SK-N-SH (cell line): Measurements from ENCODE around the gene SLC2A9. TPM values are rescaled to one million over a fixed set of nuclear protein-coding genes. Genes with fewer than 3 reads are reported as not detected.

Experiments
- CTCF ChIA-PET: fragments of 300-600, 350-600 bp; formaldehyde crosslinking; extraction: SDS; loops from one replicate; lab custom pipeline; 2021; lab: Yijun Ruan, JAX
- POLR2A ChIA-PET: fragments of 350-600 bp; sonication (Branson Sonifier 250); formaldehyde crosslinking; extraction: SDS; loops from one replicate; lab custom pipeline; 2020; ENCODE audit warnings: antibody characterized with exemption, inconsistent platforms; lab: Yijun Ruan, JAX
- DNase-seq: peaks from one replicate; pipeline ENCODE4 v3.0.0; 2012
- H2AFZ ChIP-seq: fragments of 200-600 bp; sonication (generic); 2 replicates; pipeline ENCODE4 v1.8.1; 2016; ENCODE audit warnings: antibody characterized with exemption, mild to moderate bottlenecking, low read depth
- H3F3A ChIP-seq: fragments of 200-600 bp; sonication (generic); replicated peaks from 2 replicates; pipeline ENCODE3; 2016; ENCODE audit warnings: antibody characterized with exemption, mild to moderate bottlenecking; ENCODE audit not compliant: insufficient read depth
- H3K27ac ChIP-seq, 2 experiments: fragments of 200-500 bp in 1 of 2; fragments of 200-600 bp in 1 of 2; sonication (Bioruptor generic) in 1 of 2; sonication (generic), shearing (Covaris generic) in 1 of 2; 2 replicates each; pipeline versions ENCODE4 v1.5.1 to v1.6.1; 2014 to 2016; ENCODE audit warnings: low read depth in 2 of 2, inconsistent platforms in 1 of 2, low read length in 1 of 2, mild to moderate bottlenecking in 1 of 2, mixed read lengths in 1 of 2
- H3K27me3 ChIP-seq: fragments of 200-600 bp; sonication (generic), shearing (Covaris generic); 2 replicates; pipeline ENCODE4 v1.6.1; 2016; ENCODE audit warnings: mixed run types; ENCODE audit not compliant: insufficient read depth
- H3K36me3 ChIP-seq, 2 experiments: fragments of 200-500 bp in 1 of 2; fragments of 200-600 bp in 1 of 2; sonication (Bioruptor generic) in 1 of 2; sonication (generic) in 1 of 2; replicated peaks in 1 of 2; 2 replicates each; pipeline versions ENCODE3 to v1.5.1; 2014 to 2016; ENCODE audit warnings: low read length in 1 of 2, mild to moderate bottlenecking in 1 of 2; ENCODE audit not compliant: insufficient read depth in 2 of 2, control insufficient read depth in 1 of 2
- H3K4me1 ChIP-seq, 2 experiments: fragments of 200-500 bp in 1 of 2; fragments of 200-600 bp in 1 of 2; sonication (Bioruptor generic) in 1 of 2; sonication (generic), shearing (Covaris generic) in 1 of 2; 2 replicates each; pipeline versions ENCODE4 v1.5.1 to v1.6.1; 2014 to 2016; ENCODE audit warnings: low read depth in 1 of 2, low read length in 1 of 2, mixed run types in 1 of 2; ENCODE audit not compliant: insufficient read depth in 2 of 2, control insufficient read depth in 1 of 2
- H3K4me2 ChIP-seq: fragments of 200-600 bp; sonication (generic), shearing (Covaris generic); 2 replicates; pipeline ENCODE4 v1.6.1; 2017; ENCODE audit warnings: mixed run types
- H3K4me3 ChIP-seq, 2 experiments: fragments of 200-500 bp in 1 of 2; fragments of 200-600 bp in 1 of 2; sonication (Bioruptor generic) in 1 of 2; sonication (generic), shearing (Covaris generic) in 1 of 2; 2 replicates each; pipeline versions ENCODE4 v1.5.1 to v1.8.1; 2014 to 2016; ENCODE audit warnings: low read depth in 2 of 2, inconsistent platforms in 1 of 2, low read length in 1 of 2, mild to moderate bottlenecking in 1 of 2, mixed read lengths in 1 of 2, moderate library complexity in 1 of 2
- H3K79me2 ChIP-seq: fragments of 200-600 bp; sonication (generic); 2 replicates; pipeline ENCODE4 v1.8.1; 2017; ENCODE audit warnings: mild to moderate bottlenecking; ENCODE audit not compliant: insufficient read depth
- H3K9ac ChIP-seq: fragments of 200-600 bp; sonication (generic); 2 replicates; pipeline ENCODE4 v1.6.1; 2017; ENCODE audit warnings: mixed run types
- H3K9me2 ChIP-seq: fragments of 200-600 bp; sonication (generic); 2 replicates; pipeline ENCODE4 v1.6.1; 2017; ENCODE audit warnings: mixed run types
- H3K9me3 ChIP-seq: fragments of 200-600 bp; sonication (generic); 2 replicates; pipeline ENCODE4 v1.6.1; 2017; ENCODE audit warnings: mixed run types, mild to moderate bottlenecking, moderate library complexity
- H4K20me1 ChIP-seq: fragments of 200-600 bp; sonication (generic); 2 replicates; pipeline ENCODE4 v1.6.1; 2017; ENCODE audit warnings: mild to moderate bottlenecking, mixed run types; ENCODE audit not compliant: insufficient read depth
- ELF1 ChIP-seq: IDR thresholded peaks from 2 replicates; pipeline ENCODE4 v1.4.0; 2012
- EZH2phosphoT487 ChIP-seq: fragments of 200-600 bp; sonication (generic); IDR thresholded peaks from 2 replicates; pipeline ENCODE4 v1.6.1; 2017; ENCODE audit warnings: low read depth, mixed run types, mild to moderate bottlenecking, antibody characterized with exemption, moderate library complexity, borderline replicate concordance
- FOSL2 ChIP-seq: IDR thresholded peaks from 2 replicates; pipeline ENCODE4 v1.4.0; 2012; ENCODE audit warnings: low read depth, mild to moderate bottlenecking, moderate library complexity, borderline replicate concordance
- IRF3 ChIP-seq: fragments of 150-350 bp; IDR thresholded peaks from 2 replicates; pipeline ENCODE4 v1.6.1; 2016; ENCODE audit warnings: mild to moderate bottlenecking, low read depth, low read length
- JUND ChIP-seq: IDR thresholded peaks from 2 replicates; pipeline ENCODE4 v1.4.0; 2012
- MAX ChIP-seq: IDR thresholded peaks from 2 replicates; pipeline ENCODE4 v1.4.0; 2012; ENCODE audit warnings: low read depth
- MEF2A ChIP-seq: IDR thresholded peaks from 2 replicates; pipeline ENCODE4 v1.4.0; 2012; ENCODE audit warnings: low read depth, borderline replicate concordance
- PBX3 ChIP-seq: IDR thresholded peaks from 2 replicates; pipeline ENCODE4; 2012
- POLR2AphosphoS5 ChIP-seq: IDR thresholded peaks from 2 replicates; pipeline ENCODE4 v1.6.1; 2012; ENCODE audit warnings: low read depth, low read length
- RCOR1 ChIP-seq: fragments of 150-350 bp; IDR thresholded peaks from 2 replicates; pipeline ENCODE4 v1.6.1; 2017; ENCODE audit warnings: antibody characterized with exemption, low read length
- RFX5 ChIP-seq: IDR thresholded peaks from 2 replicates; pipeline ENCODE4 v1.6.1; 2012; ENCODE audit warnings: mild to moderate bottlenecking, improper control_type of control experiment, low read length
- RXRA ChIP-seq: IDR thresholded peaks from 2 replicates; pipeline ENCODE4 v1.4.0; 2012; ENCODE audit warnings: low read depth, mild to moderate bottlenecking, borderline replicate concordance
- TAF1 ChIP-seq: IDR thresholded peaks from 2 replicates; pipeline ENCODE4 v1.6.1; 2012; ENCODE audit warnings: low read depth, mild to moderate bottlenecking, low read length, moderate library complexity, borderline replicate concordance
- TCF12 ChIP-seq: IDR thresholded peaks from 2 replicates; pipeline ENCODE4 v1.4.0; 2012
- TEAD4 ChIP-seq: IDR thresholded peaks from 2 replicates; pipeline ENCODE4 v1.4.0; 2012; ENCODE audit warnings: mild to moderate bottlenecking, borderline replicate concordance; ENCODE audit not compliant: insufficient read depth
- YY1 ChIP-seq: IDR thresholded peaks from 2 replicates; pipeline ENCODE4 v1.4.0; 2012; ENCODE audit warnings: low read depth, mild to moderate bottlenecking
- WGBS: methylation state at CpG from one replicate; pipeline ENCODE4 v1.1.6; 2017; ENCODE audit warnings: low lambda C conversion rate; 5-methylcytosine and 5-hydroxymethylcytosine counted together
- polyA plus RNA-seq, 3 experiments: library from polyadenylated mRNA; depleted of rRNA; stranded (reverse); fragments of >200 nt; gene quantifications; 2 replicates each; pipeline ENCODE4 v1.2.3, GENCODE V29; 2012

SLC2A9 gene
- polyA plus RNA-seq, 1 of the 3 experiments (the other 2 are of a cell fraction) = not detected

GRCh38 chr4:10069075-10069642 lies 47.9 kb upstream of the SLC2A9 start:
- H4K20me1 ChIP-seq = peaks cover 8% of the 10 kb centered on the region; the same call in 1 of the 2 replicates
- H3K9ac ChIP-seq = no peak overlapping the region
- peaks cover 8% of the 10 kb centered on the region for H3F3A ChIP-seq
- no peak overlapping the region for H3K4me2 ChIP-seq
- H3K27me3 ChIP-seq = no peaks in the 10 kb centered on the region
- ChIA-PET CTCF (no interaction called here), POLR2A (no interaction called here)
- H3K79me2 ChIP-seq = no peaks in the 10 kb centered on the region
- H3K9me2 ChIP-seq = no peaks in the 10 kb centered on the region
- H3K9me3 ChIP-seq = no peaks in the 10 kb centered on the region
- H3K4me3 ChIP-seq = no peak overlapping the region
- no peak for DNase-seq
- no peaks in the 10 kb centered on the region for H3K4me1 ChIP-seq
- WGBS = 97% methylated on average over 10 of the region's 12 CpGs
- H2AFZ ChIP-seq = no peak overlapping the region
- peaks cover 22 to 26% of the 10 kb centered on the region in 2 experiments for H3K36me3 ChIP-seq
- TF ChIP-seq RCOR1 (no peak), ELF1 (no peak)
- H3K27ac ChIP-seq = no peak overlapping the region

GRCh38 chr4:10066670-10067651 lies 45.7 kb upstream of the SLC2A9 start:
- Histone ChIP-seq H3F3A (peaks cover 4% of the 10 kb centered on the region), H3K36me3 (peaks cover under 1 to 6% of the 10 kb centered on the region in 2 experiments)
- CTCF ChIA-PET = interaction anchor here (0.6 to 1.2 kb wide), 4 partner anchors 54 to 482 kb away, joined by 3 to 4 read pairs (median 4); no protein-coding TSS in a partner anchor

GRCh38 chr4:10066206-10066605 lies 44.9 kb upstream of the SLC2A9 start:
- WGBS = 96% methylated on average over 2 of the region's 2 CpGs
- Histone ChIP-seq H3K9ac (no peak overlapping the region), H3K27ac (no peak overlapping the region), H3K79me2 (no peaks in the 10 kb centered on the region), H3F3A (no peaks in the 10 kb centered on the region), H3K9me2 (no peaks in the 10 kb centered on the region), H3K36me3 (peaks cover 0 to 5% of the 10 kb centered on the region in 2 experiments), H4K20me1 (no peaks in the 10 kb centered on the region), H3K4me2 (no peak overlapping the region), H3K9me3 (no peaks in the 10 kb centered on the region), H3K4me1 (peaks cover 0 to 7% of the 10 kb centered on the region in 2 experiments; a peak in 1 of 4 replicates), H2AFZ (no peak overlapping the region), H3K4me3 (no peak overlapping the region), H3K27me3 (no peaks in the 10 kb centered on the region)
- POLR2A ChIA-PET = no interaction called here
- TF ChIP-seq IRF3 = no peak
- TF ChIP-seq TEAD4 = no peak
- no peak for TF ChIP-seq JUND
- TF ChIP-seq POLR2AphosphoS5 = no peak
- TF ChIP-seq RFX5 = no peak
- TF ChIP-seq RCOR1 = no peak
- TF ChIP-seq MAX = no peak
- no peak for TF ChIP-seq YY1
- no peak for TF ChIP-seq EZH2phosphoT487
- TF ChIP-seq RXRA = no peak
- no peak for TF ChIP-seq MEF2A
- TF ChIP-seq FOSL2 = no peak
- no peak for TF ChIP-seq TCF12
- TF ChIP-seq ELF1 = no peak
- no peak for TF ChIP-seq TAF1
- no peak for TF ChIP-seq PBX3
- no peak for DNase-seq
- CTCF ChIA-PET = interaction anchor here (0.6 to 4.3 kb wide), 5 partner anchors 51 to 482 kb away, joined by 3 to 24 read pairs (median 4); no protein-coding TSS in a partner anchor

More at GRCh38 chr4:10066670-10067651, 45.7 kb upstream of the SLC2A9 start:
- POLR2A ChIA-PET = no interaction called here
- Histone ChIP-seq H3K4me3 (no peak overlapping the region), H3K4me1 (peaks cover 0 to 7% of the 10 kb centered on the region in 2 experiments; a peak in 1 of 4 replicates), H3K27ac (no peak overlapping the region), H3K27me3 (no peaks in the 10 kb centered on the region), H3K9me2 (no peaks in the 10 kb centered on the region), H3K79me2 (no peaks in the 10 kb centered on the region), H3K9ac (no peak overlapping the region), H2AFZ (no peak overlapping the region), H3K4me2 (no peak overlapping the region), H4K20me1 (no peaks in the 10 kb centered on the region), H3K9me3 (no peaks in the 10 kb centered on the region)
- TF ChIP-seq EZH2phosphoT487 (no peak), POLR2AphosphoS5 (no peak), MAX (no peak), ELF1 (no peak)
- no peak for DNase-seq
- 88% methylated on average over 15 of the region's 15 CpGs for WGBS
